ENCODE data around the gene ALG12.

ALG12 gene

GRCh38 chr22:49957826-49958365 lies 39.7 kb upstream of the ALG12 start:
- no peak for DNase-seq

GRCh38 chr22:49956914-49957825 lies 38.9 kb upstream of the ALG12 start:
- DNase-seq, result no peak

GRCh38 chr22:49956418-49956770 lies 38.2 kb upstream of the ALG12 start:
- DNase-seq, result no peak

GRCh38 chr22:49955581-49956417 lies 37.6 kb upstream of the ALG12 start:
- no peak for DNase-seq

- DNase-seq, result no peak
Measured at GRCh38 chr22:49954991-49955580, 36.8 kb upstream of the ALG12 start.

- DNase-seq, result no peak
Measured at GRCh38 chr22:49954354-49954753, 36.1 kb upstream of the ALG12 start.

GRCh38 chr22:49953680-49954344 lies 35.6 kb upstream of the ALG12 start:
- no peak for DNase-seq

- no peak for DNase-seq
Measured at GRCh38 chr22:49953027-49953679, 34.9 kb upstream of the ALG12 start.

GRCh38 chr22:49951986-49952896 lies 34.0 kb upstream of the ALG12 start:
- DNase-seq, result no peak

- no peak for DNase-seq
Measured at GRCh38 chr22:49951678-49951985, 33.4 kb upstream of the ALG12 start.

- no peak for DNase-seq
Measured at GRCh38 chr22:49951000-49951677, 32.9 kb upstream of the ALG12 start.

GRCh38 chr22:49950396-49950994 lies 32.3 kb upstream of the ALG12 start:
- no peak for DNase-seq

- no peak for DNase-seq
Measured at GRCh38 chr22:49949914-49950292, 31.7 kb upstream of the ALG12 start.

- no peak for DNase-seq
Measured at GRCh38 chr22:49948958-49949913, 31.0 kb upstream of the ALG12 start.

GRCh38 chr22:49948116-49948957 lies 30.1 kb upstream of the ALG12 start:
- no peak for DNase-seq

GRCh38 chr22:49947296-49947622 lies 29.0 kb upstream of the ALG12 start:
- DNase-seq, result no peak

GRCh38 chr22:49946612-49947295 lies 28.5 kb upstream of the ALG12 start:
- no peak for DNase-seq
